Endodermal cell (in vitro differentiated cells): ENCODE data around the gene CFAP107. TPM values are rescaled to one million over a fixed set of nuclear protein-coding genes. Genes with fewer than 3 reads are reported as not detected.

ENCODE experiments used
- DNase-seq: peaks from one replicate; pipeline ENCODE4 v3.0.0-alpha.2; 2017
- H3K27ac ChIP-seq: 2 replicates; pipeline ENCODE4 v1.5.1; 2013; ENCODE audit warnings: mild to moderate bottlenecking, low read depth, low read length, moderate library complexity
- H3K27me3 ChIP-seq: 2 replicates; pipeline ENCODE4 v1.6.1; 2013; ENCODE audit warnings: mild to moderate bottlenecking, low read length, moderate library complexity; ENCODE audit not compliant: insufficient read depth, control insufficient read depth, poor library complexity, severe bottlenecking
- H3K36me3 ChIP-seq: 2 replicates; pipeline ENCODE4 v1.7.0; 2013; ENCODE audit warnings: mild to moderate bottlenecking, low read length, moderate library complexity; ENCODE audit not compliant: control insufficient read depth, insufficient read depth
- H3K4me1 ChIP-seq: one replicate; pipeline ENCODE4 v1.7.0; 2013; ENCODE audit warnings: low read length; ENCODE audit not compliant: control insufficient read depth, insufficient read depth
- H3K4me3 ChIP-seq: 2 replicates; pipeline ENCODE4 v1.5.1; 2013; ENCODE audit warnings: mild to moderate bottlenecking, low read length, moderate library complexity
- H3K9ac ChIP-seq: 2 replicates; pipeline ENCODE4 v1.6.1; 2013; ENCODE audit warnings: mild to moderate bottlenecking, low read length, moderate library complexity; ENCODE audit not compliant: poor library complexity, severe bottlenecking; ENCODE audit errors: extremely low read depth
- H3K9me3 ChIP-seq: 2 replicates; pipeline ENCODE4 v1.6.1; 2013; ENCODE audit warnings: mild to moderate bottlenecking, low read length, moderate library complexity; ENCODE audit not compliant: control insufficient read depth
- H3K27ac Mint-ChIP-seq: 2 replicates; pipeline ENCODE4 v1.8.0; 2020; ENCODE audit warnings: mixed read lengths
- H3K27me3 Mint-ChIP-seq: 2 replicates; pipeline ENCODE4 v1.8.0; 2021; ENCODE audit warnings: mild to moderate bottlenecking, mixed read lengths; ENCODE audit not compliant: insufficient read depth
- H3K36me3 Mint-ChIP-seq: 2 replicates; pipeline ENCODE4 v1.8.0; 2020; ENCODE audit warnings: low read depth, mixed read lengths
- H3K4me1 Mint-ChIP-seq: 2 replicates; pipeline ENCODE4 v1.8.0; 2020; ENCODE audit warnings: mixed read lengths
- H3K4me3 Mint-ChIP-seq: 2 replicates; pipeline ENCODE4 v1.8.0; 2020; ENCODE audit warnings: mild to moderate bottlenecking, moderate library complexity, mixed read lengths
- H3K9me3 Mint-ChIP-seq: 2 replicates; pipeline ENCODE4 v1.8.0; 2020; ENCODE audit warnings: mild to moderate bottlenecking, mixed read lengths
- CTCF ChIP-seq: fragments of 200-600 bp; sonication (generic); conservative IDR thresholded peaks from 2 replicates; pipeline ENCODE4 v1.5.0; 2021; ENCODE audit warnings: antibody characterized with exemption, mild to moderate bottlenecking
- WGBS, 2 experiments: methylation state at CpG; one replicate each; pipeline versions ENCODE4 v1.1.5 to v1.1.7; 2013; ENCODE audit warnings: missing lambda C conversion rate in 2 of 2, mixed read lengths in 1 of 2; ENCODE audit not compliant: insufficient coverage in 1 of 2, insufficient read length in 1 of 2; 5-methylcytosine and 5-hydroxymethylcytosine counted together
- total RNA-seq, 2 donors: library from RNA; stranded (reverse); fragmentation: NEBNext Ultra II Directional in 1 of 2; extraction: Animal tissue kit (Norgen Biotek cat#: 25700) in 1 of 2; gene quantifications; 2 replicates in 1 of 2; 3 replicates in 1 of 2; pipeline ENCODE4 v1.2.1, GENCODE V29; 2021

CFAP107 gene
- total RNA-seq, 2 donors from 2014 or later: not detected

DNA sequence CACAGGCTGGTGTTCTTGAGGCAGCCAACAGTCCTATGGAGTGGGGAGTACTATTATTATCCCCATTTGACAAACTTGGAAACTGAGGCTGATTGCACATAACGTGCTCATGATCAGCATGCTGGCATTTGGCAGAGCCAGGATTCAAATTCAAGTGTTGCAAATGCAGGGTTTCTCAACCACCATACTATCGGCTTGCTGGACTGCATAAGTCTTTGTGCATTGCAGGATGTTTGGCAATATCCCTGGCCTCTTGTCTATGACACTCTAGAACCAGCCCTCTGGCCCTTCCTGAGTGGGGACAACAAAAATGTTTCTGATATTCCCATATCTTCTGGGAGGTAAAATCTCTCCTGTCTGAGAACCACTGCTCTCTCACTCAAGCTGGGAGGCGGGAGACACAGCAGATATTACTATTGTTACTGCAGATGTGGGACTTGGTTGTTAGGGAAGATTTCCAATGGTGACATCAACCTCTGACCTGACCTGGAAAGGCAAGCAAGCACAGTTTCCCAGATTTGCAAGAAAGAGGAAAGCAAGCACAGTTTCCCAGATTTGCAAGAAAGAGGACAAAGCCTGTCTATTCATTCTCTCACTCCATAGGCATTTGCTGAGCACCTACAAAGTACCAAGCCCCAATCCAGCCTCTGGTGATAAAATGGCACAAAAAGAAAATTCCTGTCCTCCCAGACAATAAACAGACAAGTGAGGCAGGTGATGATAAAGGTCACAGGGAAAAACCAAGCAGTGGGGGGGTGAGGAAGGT, 31.1 kb upstream of the CFAP107 start:
- H3K36me3 Mint-ChIP-seq: no peaks in the 10 kb centered on the region
- peaks cover 29% of the 10 kb centered on the region for H3K4me1 Mint-ChIP-seq
- H3K4me3 Mint-ChIP-seq: no peak overlapping the region
- Histone ChIP-seq H3K4me1 (no peaks in the 10 kb centered on the region), H3K27me3 (no peaks in the 10 kb centered on the region), H3K9ac (no peak overlapping the region), H3K9me3 (no peaks in the 10 kb centered on the region), H3K4me3 (no peak overlapping the region), H3K27ac (no peak overlapping the region), H3K36me3 (no peaks in the 10 kb centered on the region)
- no peaks in the 10 kb centered on the region for H3K27me3 Mint-ChIP-seq
- WGBS, 2 experiments: 88 to 91% methylated on average over 3 of the region's 3 CpGs
- H3K27ac Mint-ChIP-seq: no peak overlapping the region
- no peak for TF ChIP-seq CTCF
- peak; percentile 49 for DNase-seq
- H3K9me3 Mint-ChIP-seq: no peaks in the 10 kb centered on the region

GRCh38 chr1:12715896-12716437, 30.0 kb upstream of the CFAP107 start, which contains the start of gene AADACL3:
TSS of gene AADACL3 (plus strand) at chr1:12716110. CDS start at chr1:12716177, 67 bp downstream.
- Histone ChIP-seq H3K9ac (no peak within 1 kb of the TSS), H3K4me1 (no peaks in the 10 kb centered on the region), H3K4me3 (no peak within 1 kb of the TSS), H3K27ac (no peak within 1 kb of the TSS), H3K27me3 (no peaks in the 10 kb centered on the region), H3K9me3 (no peaks in the 10 kb centered on the region), H3K36me3 (no peaks in the 10 kb centered on the region)
- Mint-ChIP-seq H3K4me1 (peaks cover 29% of the 10 kb centered on the region), H3K4me3 (no peak within 1 kb of the TSS), H3K36me3 (no peaks in the 10 kb centered on the region), H3K27ac (no peak within 1 kb of the TSS), H3K27me3 (no peaks in the 10 kb centered on the region), H3K9me3 (no peaks in the 10 kb centered on the region)
- peak; percentile 59 for DNase-seq
- 92 to 93% methylated on average over 6 to 8 of the region's 8 CpGs for WGBS, 2 experiments
- no peak for TF ChIP-seq CTCF

DNA sequence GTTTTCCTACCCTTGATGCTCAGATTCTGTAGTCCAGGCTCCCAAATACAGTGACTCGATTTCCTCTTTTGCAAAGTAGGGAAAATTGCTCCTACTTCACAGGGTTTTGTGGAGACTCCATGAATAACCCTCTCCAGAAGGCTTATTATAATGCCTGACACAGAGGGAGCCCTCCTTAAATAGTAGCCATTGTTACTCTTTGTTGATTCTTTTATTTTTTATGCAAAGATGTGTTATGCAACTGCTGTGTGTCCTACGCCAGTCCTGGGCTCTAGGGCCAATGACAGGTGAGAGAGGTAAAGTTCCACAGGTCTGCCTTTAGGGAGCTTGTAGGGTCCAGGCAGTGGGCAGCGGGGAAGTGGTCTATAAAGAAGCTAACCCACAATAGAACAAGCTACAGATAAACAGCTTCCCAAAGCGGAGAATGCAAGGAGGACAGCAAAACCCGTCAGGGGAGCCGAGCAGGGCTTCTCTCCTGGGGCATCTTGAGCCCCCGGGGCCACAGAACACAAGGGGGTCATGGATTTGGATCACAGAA, 28.6 kb upstream of the CFAP107 start:
- H3K36me3 ChIP-seq: no peaks in the 10 kb centered on the region
- Mint-ChIP-seq H3K4me1 (peaks cover 27% of the 10 kb centered on the region), H3K27ac (no peak overlapping the region), H3K27me3 (no peaks in the 10 kb centered on the region), H3K4me3 (no peak overlapping the region), H3K9me3 (no peaks in the 10 kb centered on the region), H3K36me3 (no peaks in the 10 kb centered on the region)
- H3K9me3 ChIP-seq: no peaks in the 10 kb centered on the region
- WGBS, 2 experiments: 83 to 92% methylated on average over 5 to 7 of the region's 7 CpGs
- H3K4me1 ChIP-seq: no peaks in the 10 kb centered on the region
- H3K27me3 ChIP-seq: no peaks in the 10 kb centered on the region
- TF ChIP-seq CTCF: no peak
- DNase-seq: peak; percentile 52
- no peak overlapping the region for H3K27ac ChIP-seq
- no peak overlapping the region for H3K9ac ChIP-seq
- no peak overlapping the region for H3K4me3 ChIP-seq
